Renal cortical epithelial cell (primary cell): Measurements from ENCODE around the gene AQP12B. TPM values are rescaled to one million over a fixed set of nuclear protein-coding genes. Genes with fewer than 3 reads are reported as not detected.
"Not testable (repeated sequence)": the region's sequence is repeated elsewhere in the genome, so short reads cannot be mapped to it uniquely, and the experiment has no call there.

Source experiments
- DNase-seq: peaks from one replicate; pipeline ENCODE4 v3.0.0-alpha.2; 2011; ENCODE audit warnings: low read depth
- total RNA-seq: library from RNA; depleted of rRNA; stranded (reverse); fragments of >200 nt; gene quantifications from 2 replicates; pipeline ENCODE4 v1.2.3, GENCODE V29; 2014

The AQP12B gene
- total RNA-seq, 1 donor from 2014 or later = not detected

DNA sequence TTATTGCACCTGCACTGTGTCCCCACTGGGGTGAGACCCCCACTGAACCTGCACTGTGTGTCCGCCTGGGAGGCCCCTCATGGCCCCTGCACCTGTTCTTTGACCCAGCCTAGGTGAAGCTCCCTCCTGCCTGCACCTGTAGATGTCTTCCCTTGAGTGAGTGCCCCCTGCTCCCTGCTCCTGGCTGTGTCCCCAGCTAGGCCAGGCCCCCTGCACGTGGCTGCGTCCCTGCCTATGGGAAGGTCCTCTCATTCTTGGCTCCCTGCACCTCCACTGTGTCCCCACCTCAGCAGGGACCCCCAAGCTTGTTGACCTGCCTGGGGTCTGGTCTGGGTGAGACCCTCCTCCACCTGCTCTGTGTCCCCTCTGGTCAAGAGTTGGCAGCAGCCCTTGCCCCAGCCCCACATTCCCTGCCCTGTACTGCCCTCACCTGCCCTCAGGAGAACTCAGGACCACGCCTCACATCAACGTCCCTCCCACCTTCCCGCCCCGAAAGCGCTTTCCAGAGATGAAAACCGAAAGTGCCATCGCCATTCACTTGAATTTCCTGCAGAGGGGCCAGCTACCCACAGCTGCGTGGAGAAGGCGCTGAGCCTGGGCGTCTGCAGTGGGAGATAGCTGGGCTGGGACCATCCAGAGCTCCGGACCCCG is 769 bp upstream of the AQP12B start:
- DNase-seq = not testable (repeated sequence)

DNA sequence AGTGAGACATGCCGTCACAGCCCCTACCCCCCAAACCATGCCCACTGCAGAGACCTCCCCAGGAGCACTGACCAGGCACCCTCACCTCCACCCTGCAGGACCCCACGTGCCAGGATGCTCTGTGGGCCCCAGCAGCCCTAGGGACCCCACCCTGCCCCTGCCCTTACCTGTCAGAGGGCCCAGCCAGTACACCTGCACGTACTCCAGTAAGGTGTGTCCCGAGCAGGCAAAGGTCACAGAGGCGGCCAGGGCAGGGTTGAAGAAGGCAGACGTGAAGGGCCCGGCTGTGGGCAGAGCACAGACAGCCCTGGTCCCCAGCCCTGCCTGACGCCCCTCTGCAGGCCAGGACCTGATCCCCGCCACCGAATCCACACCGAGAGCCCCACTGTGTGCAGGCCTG is 2.5 kb downstream of the AQP12B start:
- not testable (repeated sequence) for DNase-seq

DNA sequence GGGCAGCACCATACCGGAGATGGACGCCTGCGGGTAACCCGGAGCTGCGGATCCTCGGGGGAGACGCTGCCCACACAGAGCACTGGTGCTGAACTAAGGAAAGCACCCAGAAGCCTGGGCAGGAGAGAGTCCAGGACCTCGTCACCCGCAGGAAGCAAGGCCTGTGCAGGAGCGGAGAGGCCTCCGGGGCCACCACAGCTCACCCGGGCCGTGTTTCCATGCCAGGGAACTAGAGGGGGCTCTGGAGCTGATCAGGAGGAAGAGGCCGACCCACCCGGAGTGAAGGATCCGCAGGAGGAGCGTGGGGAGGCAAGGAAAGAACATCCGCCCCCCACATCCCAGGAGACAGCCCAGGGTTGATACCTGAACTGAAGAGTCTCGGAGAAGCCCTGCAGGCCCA is 3.8 kb downstream of the AQP12B start:
- not testable (repeated sequence) for DNase-seq

DNA sequence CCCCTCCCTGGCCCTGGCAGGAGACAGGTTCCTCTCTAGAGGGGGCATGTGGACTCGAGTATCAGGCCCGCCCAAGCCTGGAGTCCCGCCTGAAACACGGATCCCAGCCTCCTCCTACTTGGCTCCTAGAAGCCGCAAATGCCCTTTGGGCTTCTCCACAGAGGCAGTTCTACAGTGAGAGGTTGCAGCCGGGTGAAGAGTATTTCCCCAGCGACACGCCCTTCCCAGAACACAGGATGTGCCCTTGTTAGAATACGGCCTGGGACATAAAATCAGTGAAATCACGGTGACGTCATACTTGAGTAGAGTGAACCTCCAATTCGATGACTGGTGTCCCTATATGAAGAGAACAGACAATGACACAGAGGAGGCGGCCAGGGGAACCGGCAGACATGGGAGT is 4.6 kb downstream of the AQP12B start:
- DNase-seq = not testable (repeated sequence)

DNA sequence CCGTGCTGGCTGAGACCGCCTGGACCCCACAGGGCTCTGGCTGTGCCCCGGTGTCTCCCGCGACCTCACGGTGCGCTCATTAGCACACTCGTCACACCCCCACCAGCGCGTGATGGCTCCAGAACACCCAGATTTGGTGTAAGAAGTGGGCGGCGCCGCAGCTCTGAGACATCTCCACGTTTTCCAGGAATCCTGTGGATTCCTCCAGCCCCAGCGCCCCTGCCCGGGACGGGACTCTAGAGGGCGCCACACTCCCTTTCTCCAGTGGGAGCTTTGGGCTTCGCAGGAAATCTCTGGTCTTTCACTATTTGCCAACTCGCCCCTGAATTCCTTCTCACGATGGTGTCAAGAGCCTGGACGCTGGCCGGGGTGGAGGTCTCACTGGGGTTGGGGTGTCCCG is 7.3 kb downstream of the AQP12B start:
- not testable (repeated sequence) for DNase-seq

DNA sequence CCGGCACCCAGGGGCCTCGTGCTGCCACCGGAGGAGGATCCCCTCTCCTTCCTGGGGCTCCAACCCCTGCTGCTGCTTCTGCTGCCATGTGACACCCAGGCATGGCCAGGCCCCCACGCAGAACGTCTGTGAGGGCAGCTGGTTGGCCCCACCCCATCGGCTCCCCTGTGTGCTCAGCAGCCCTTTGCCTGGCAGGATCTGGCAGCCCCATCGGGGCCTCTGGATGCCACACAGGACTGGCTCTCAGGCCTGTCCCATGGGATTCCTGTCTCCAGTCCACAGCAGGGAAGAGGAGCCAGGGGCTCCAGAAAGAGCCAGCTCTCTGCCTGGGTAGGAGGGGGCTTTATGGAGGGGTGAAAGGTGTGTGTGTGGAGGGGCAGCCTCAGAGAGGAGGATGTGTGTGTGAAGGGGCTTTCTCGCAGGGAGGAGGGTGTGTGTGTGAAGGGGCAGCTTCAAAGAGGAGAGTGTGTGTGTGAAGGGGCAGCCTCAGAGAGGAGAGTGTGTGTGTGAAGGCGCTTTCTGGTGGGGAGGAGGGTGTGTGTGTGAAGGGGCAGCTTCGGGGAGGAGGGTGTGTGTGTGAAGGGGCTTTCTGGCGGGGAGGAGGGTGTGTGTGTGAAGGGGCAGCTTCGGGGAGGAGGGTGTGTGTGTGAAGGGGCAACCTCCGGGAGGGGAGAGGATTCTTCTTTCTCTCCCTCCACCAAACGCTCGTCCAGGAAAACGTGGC is 8.1 kb downstream of the AQP12B start:
- DNase-seq = not testable (repeated sequence)

DNA sequence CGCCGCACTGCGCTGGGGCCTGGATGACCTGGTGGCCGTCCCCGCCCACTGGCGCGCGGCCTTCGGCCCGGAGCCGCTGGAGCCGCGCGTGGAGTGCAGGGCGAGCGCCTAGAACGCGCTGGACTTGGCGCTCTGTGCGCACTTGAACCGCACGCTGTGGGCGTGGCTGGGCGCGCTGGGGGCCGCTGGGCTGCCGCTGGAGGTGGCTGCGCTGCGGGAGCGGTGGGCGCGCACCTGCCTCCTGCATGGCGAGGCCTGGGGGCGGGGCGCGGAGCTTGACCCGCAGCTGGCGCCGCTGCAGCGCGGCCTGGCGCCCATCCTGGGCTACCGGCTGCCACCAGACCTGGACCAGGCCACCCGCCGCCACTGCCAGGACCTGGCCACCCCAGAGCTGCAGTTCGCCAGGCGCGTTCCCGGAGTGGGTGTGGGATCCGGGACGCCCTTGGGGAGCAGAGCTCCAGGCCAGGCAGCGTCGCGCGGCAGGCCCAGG is 9.9 kb downstream of the AQP12B start:
- DNase-seq = no peak

DNA sequence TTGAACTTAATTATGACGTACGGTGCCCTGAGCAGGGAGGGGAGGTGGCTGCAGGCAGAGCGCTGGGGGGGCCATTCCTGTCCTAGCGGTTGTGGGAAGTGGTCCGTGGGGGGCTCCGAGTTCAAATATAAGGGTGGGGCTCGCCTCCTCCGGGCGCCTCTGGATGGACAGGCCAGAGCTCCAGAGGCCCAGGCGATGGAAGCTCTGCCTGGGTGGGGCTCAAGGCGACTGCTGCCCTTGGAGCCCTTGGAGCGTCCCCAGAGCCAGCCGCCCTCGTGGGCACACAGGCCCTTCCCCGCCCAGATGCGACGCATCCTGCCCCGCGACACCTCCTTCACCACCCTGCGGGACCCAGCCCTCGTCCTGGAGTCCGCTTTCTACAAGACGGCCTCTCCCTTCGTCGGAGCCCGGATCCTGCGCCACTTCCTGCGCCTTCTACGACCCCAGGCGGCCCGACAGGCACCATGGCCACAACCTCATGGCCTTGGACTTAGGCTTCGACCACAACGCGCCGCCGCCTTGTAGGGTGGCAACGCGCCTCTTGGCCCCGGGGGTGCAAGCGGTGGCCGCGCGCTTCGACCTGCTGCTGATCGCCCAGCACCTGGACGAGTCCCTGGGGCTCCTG is 10.5 kb downstream of the AQP12B start:
- no peak for DNase-seq

DNA sequence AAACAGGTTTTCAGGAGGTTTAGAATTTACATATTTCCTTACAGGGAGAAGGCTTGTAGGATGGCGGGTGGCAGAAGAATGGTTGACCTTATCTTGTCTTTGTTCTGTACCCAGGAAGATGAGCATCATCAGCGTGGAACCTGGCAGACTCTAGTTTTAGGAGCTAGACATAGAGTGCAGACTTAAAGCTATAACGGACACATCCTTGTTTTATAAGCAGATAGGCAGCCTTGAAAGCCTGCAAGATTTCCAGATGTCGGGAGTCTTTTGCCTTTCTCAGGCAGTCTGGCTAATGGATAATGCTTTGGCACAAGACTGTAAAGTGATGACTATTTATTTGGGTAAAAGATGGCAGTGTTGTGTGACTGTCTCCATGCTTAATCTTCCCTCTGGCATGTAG is 11.7 kb downstream of the AQP12B start:
- DNase-seq = no peak

DNA sequence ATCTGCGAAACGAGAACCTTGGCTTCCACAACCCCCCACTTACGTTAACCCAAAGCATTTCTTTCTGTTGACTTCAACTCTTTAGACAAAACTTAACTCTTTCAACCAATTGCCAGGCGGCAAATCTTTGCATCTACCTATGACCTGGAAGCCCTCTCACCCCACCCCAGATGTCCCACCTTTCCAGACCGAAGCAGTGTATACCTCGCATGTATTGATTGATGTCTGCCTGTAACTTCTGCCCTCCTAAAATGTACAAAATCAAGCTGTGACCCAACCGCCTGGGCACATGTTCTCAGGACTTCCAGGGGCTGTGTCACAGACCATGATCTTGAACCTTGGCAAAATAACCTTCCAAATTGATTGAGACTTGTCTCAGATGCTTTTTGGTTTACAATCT is 12.3 kb downstream of the AQP12B start:
- no peak for DNase-seq

DNA sequence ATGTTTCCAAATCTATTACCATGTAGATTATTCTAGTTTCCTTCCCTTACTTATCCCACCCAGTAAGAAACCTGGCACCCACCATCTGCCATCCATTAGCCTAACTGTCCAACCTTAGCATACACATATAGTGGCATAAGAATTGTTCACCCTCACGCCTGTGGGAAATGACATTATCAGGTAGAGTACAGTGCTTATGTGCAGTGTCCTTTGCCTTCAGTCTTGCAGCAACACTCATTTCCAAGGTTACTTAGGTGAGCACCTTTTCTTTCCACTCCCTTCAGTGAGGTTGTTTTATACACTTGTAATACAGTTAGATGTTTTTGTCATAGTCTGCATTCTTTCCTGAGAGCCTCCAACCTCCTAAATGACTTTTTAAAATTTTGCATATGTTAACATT is 18.1 kb downstream of the AQP12B start:
- DNase-seq = no peak

DNA sequence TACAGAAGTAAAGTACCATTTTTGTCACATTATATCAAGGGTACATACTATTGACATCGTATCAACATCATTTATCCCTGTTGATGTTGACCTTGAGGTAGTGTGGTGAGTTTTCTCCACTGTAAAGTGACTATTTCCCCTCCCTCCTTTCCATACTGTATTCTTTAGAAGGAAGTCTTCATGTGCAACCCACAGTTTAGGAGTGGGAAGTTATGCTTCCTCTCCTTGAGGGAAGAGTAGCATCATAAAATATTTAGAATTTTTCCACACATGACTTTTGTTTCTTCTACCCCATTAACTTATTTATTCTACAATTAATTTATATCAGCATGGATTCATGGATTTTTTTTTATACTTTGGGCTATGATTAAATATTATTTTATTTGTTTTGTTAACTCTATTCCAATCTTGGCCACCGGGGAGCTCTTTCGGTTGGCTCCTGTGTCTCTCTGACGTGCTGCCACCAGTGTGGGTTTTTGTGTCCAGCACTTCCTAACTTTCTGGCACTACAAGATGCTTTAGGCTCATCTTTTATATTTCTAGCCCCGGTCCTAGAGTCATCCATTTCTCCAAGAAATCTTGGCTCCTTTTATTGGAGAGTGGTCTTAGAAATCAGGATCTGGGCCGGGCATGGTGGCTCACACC is 19.0 kb downstream of the AQP12B start:
- no peak for DNase-seq

DNA sequence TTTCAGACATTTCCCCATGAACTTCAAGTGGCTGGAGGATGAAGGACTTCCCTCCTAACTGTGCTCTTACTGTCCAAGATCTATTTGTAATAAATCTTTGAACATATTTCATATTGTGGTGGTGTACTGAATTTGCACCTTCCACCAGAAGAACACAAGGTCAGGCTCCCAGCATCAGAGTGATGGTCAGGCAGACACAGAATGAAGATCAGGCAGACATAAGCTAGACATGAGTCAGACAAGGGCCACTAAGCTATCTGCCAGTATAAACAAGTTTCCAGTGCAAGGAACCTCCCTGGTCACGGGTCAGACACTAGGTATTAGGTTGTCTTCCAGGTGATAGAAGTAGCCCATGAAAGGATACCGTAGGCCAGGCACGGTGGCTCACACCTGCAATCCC is 20.0 kb downstream of the AQP12B start:
- DNase-seq = no peak

DNA sequence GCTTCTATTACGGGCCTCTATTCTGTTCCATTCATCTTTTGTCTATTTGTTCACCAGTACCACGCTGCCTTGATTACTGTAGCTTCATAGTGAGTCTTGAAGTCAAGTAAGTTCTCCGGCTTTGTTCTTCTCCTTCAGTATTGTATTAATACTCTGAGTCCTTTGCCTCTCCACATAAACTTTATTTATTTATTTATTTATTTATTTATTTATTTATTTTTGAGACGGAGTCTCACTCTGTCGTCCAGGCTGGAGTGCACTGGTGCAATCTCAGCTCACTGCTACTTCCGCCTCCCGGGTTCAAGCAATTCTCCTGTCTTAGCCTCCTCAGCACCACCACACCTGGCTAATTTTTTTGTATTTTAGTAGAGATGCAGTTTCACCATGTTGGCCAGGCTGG is 22.8 kb downstream of the AQP12B start:
- DNase-seq = not testable (repeated sequence)

DNA sequence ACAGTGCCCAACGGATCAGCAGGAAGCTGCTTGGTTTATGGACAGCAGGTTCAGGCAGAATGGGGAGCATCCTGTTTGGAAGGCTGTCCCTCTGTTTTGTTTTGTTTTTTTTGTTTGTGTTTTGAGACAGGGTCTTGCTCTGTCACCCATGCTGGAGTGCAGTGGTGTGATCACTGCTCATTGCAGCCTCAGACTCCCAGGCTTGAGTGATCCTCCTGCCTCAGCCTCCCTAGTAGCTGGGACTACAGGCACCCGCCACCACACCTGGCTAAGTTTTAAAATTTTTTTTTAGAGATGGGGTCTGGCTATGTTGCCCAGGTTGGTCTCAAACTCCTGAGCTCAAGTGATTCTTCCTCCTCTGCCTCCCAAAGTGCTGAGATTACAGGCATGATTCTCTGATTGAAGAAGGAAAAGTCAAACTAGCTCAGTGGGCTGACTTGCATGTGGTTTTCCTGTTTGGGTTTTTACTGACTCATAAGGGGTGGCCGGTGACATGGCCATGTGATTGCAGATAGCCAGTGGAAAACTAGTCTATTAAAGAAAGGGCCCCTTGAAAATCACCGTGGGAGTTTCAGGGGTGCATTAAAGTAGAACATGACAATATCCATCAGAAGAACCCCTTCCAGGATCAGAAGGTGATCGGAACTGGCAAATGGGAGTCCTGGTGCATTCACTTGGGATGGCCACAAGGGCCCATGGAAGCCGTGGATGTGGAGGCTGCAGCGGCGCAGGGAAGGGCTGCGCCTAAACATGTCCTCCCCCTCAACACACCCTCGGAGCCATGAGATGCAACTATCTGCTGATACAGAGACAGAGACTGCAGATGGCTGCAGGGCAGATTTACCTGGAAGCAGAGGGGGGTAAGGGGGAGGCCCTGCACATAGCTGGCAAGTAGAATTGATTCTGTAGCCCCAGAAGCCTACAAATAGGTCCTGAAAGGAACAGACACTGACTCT is 26.5 kb downstream of the AQP12B start:
- DNase-seq = no peak

DNA sequence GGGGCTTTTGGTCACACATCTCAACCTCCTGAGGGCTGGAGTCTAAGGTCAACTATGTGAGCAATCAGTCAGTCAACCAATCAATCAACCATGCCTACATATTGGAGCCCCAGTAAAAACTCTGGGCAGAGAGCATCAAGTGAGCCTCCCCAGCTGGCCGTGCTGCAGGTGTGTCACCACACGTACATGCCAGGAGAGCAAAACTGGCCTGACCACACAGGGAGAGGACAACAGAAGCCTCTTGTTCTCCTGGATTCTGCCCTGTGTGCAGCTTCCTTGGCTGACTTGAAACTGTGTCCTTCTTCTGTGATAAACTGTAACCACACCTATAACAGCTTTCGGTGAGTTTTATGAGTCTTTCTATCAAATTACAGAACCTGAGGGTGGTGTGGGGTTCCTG is 31.5 kb downstream of the AQP12B start:
- DNase-seq = no peak

DNA sequence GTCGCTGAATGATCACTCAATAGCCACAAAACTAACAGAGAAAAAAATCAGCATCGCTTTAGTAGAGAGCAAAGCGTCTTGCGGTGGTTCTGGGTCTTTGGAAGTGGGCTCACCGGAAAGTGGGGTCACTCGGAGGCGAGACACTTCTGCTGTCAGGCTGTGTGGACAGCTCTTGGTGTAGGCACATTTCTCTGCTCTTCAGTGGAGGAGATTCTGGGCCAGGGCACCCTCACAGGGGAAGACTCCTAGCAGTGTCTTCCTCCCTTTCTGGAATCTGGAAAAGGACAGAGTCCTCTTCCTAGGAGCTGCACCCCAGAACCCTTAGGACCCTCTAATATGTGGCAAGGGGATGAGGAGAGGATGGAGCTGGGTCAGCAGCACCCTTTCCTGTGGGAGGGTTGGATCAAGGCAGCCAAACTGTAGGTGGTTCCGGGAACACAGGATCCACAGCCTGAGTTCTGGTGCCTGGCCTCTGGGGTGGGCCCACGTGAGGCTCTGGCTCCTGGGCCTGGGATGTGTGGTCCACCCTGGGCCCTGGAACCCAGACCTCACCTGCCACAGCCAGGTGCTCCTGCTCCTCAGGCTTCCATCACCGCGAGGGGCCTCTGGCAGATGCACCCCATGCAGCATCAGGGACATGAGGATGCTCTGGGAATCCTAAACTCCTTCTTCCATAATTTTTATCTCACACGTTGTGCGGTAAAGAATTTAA is 32.3 kb downstream of the AQP12B start:
- no peak for DNase-seq

DNA sequence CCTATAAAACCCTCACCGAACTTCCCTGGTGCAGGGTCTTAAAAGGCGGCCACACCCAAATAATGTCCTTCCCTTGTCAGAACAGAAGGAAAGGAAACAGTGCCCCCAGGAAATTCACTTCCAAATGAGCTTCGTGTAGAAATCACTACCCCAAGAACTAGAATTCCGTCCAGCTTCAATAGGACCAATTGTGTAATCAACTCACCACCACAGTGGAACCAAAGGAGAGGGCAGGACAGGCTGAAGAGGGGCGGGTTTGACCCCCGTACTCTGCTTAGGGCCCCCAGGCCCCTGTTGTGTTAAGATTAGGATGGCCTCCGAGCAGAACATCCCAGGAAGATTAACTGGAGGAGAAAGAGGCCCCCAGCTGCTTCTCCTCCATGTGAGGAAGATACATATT is 33.4 kb downstream of the AQP12B start:
- no peak for DNase-seq

DNA sequence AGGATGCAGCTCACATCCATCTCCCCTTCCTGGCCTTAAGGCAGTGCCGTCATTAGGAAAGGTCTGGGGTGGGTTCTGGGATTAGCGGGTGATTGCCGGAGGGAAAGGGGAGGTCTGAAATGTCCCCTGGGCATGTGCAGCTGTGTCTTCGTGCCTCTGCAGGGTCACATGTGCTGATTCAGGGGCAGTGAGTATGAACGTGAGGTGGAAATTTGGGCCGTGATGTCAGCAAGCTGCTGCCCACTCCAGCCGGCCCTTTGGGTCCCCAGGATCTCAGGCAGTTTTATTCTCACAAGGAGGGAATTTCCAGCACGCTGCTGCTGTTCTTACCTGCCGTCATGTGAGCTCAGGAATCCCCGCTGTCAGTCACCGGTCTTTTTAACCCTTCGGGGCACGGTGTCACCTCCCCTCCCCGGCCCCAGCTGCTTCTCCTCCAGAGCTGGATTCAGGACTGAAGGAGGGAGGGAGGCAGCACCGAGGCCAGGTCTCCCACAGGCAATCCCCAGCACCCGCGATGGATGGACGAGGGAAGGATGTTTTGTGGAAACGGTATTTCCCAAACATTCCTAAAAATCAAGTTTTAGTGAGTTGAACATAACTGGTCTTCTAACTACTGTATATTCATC is 33.9 kb downstream of the AQP12B start:
- no peak for DNase-seq

DNA sequence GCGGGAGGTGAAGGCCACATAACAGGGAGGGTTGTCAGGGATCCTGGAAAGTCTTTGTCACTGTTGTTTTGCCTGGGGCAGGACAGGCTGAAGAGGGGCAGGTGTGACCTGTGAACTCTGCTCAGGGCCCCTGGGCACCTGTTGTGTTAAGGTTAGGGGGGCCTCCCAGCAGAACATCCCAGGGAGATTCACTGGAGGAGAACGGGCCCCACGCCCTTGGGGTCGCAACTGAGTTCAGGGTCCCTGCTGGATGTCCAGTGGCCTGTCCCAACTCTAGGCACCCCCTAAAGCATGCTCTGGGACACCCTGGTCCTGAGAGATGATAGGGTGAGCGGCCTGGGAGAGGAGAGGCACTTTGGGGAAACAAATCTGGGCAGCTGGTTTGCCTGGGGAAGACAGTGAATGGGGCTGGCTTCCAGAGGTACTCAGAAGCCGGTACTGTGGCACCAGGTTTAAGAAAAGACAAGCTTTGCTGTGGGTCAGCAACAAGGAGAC is 34.5 kb downstream of the AQP12B start:
- DNase-seq = no peak
